PC-9 (cell line): Measurements from ENCODE around the gene FAM174C. TPM values are rescaled to one million over a fixed set of nuclear protein-coding genes. Genes with fewer than 3 reads are reported as not detected.

Source experiments
- BruUV-seq: library from RNA; stranded (reverse); fragments of 400-500 nt; replicated peaks from 2 replicates; lab custom pipeline; 2021; lab: Mats Ljungman, UMichigan
- CTCF ChIA-PET: fragments of 300-600 bp; sonication (Branson Sonifier 250); formaldehyde crosslinking; loops from one replicate; lab custom pipeline; 2022; ENCODE audit warnings: antibody characterized with exemption; lab: Charles Lee
- POLR2A ChIA-PET: fragments of 300-600 bp; sonication (Branson Sonifier 250); formaldehyde crosslinking; loops from one replicate; lab custom pipeline; 2022; ENCODE audit warnings: antibody characterized with exemption; ENCODE audit not compliant: unreplicated experiment; lab: Charles Lee
- DNase-seq, 2 experiments: peaks; one replicate each; pipeline versions ENCODE4 v3.0.0 to v3.0.0-alpha.2; 2015 to 2022; ENCODE audit warnings: mixed read lengths in 1 of 2
- H2AFZ ChIP-seq: fragments of 200-600 bp; sonication (generic); 2 replicates; pipeline ENCODE4 v1.8.1; 2017; ENCODE audit warnings: antibody characterized with exemption
- H3F3A ChIP-seq: fragments of 200-600 bp; sonication (generic); 2 replicates; pipeline ENCODE4 v1.8.1; 2017; ENCODE audit warnings: antibody characterized with exemption, mild to moderate bottlenecking, low read depth; ENCODE audit not compliant: insufficient read depth
- H3K27ac ChIP-seq: fragments of 200-600 bp; sonication (generic); 2 replicates; pipeline ENCODE4 v1.6.1; 2016; ENCODE audit warnings: mixed run types
- H3K27me3 ChIP-seq: fragments of 200-600 bp; sonication (generic); 2 replicates; pipeline ENCODE4 v1.6.1; 2016; ENCODE audit warnings: low read depth, mixed run types; ENCODE audit not compliant: insufficient read depth
- H3K36me3 ChIP-seq: fragments of 200-600 bp; sonication (generic); 2 replicates; pipeline ENCODE4 v1.6.1; 2016; ENCODE audit warnings: low read depth, mixed run types
- H3K4me1 ChIP-seq: fragments of 200-600 bp; sonication (generic); replicated peaks from 2 replicates; pipeline ENCODE4 v1.6.1; 2016; ENCODE audit warnings: mixed run types; ENCODE audit not compliant: insufficient read depth
- H3K4me2 ChIP-seq: fragments of 200-600 bp; sonication (generic); 2 replicates; pipeline ENCODE4 v1.6.1; 2017; ENCODE audit warnings: mixed run types
- H3K4me3 ChIP-seq: fragments of 200-600 bp; sonication (generic); 2 replicates; pipeline ENCODE4 v1.6.1; 2016; ENCODE audit warnings: mixed run types
- H3K79me2 ChIP-seq: fragments of 200-600 bp; sonication (generic); 2 replicates; pipeline ENCODE4 v1.6.1; 2017; ENCODE audit warnings: low read depth, mixed run types
- H3K9me2 ChIP-seq: fragments of 200-600 bp; sonication (generic); 2 replicates; pipeline ENCODE4 v1.8.1; 2017; ENCODE audit warnings: mild to moderate bottlenecking; ENCODE audit not compliant: insufficient read depth
- H3K9me3 ChIP-seq: fragments of 200-600 bp; sonication (generic); 2 replicates; pipeline ENCODE4 v1.8.1; 2016; ENCODE audit warnings: low read depth; ENCODE audit not compliant: insufficient read depth
- H4K20me1 ChIP-seq: fragments of 200-600 bp; sonication (generic); 2 replicates; pipeline ENCODE4 v1.8.1; 2017; ENCODE audit not compliant: insufficient read depth
- CTCF ChIP-seq: fragments of 200-600 bp; sonication (generic); conservative IDR thresholded peaks from 2 replicates; pipeline ENCODE4 v1.6.1; 2017; ENCODE audit warnings: mixed run types, antibody characterized with exemption, mild to moderate bottlenecking, moderate library complexity
- EZH2 ChIP-seq: fragments of 200-600 bp; sonication (generic); IDR thresholded peaks from 2 replicates; pipeline ENCODE4 v1.8.0; 2017; ENCODE audit warnings: antibody characterized with exemption, low read depth
- intact Hi-C: fragments of 100-400 bp; cut with micrococcal nuclease; formaldehyde crosslinking; loops from one replicate; pipeline ENCODE4 v1.10.0; 2022; ENCODE audit not compliant: unreplicated experiment
- total RNA-seq: library from RNA; stranded (reverse); gene quantifications from 2 replicates; pipeline ENCODE4 v1.2.3, GENCODE V29; 2021

FAM174C gene
- total RNA-seq, 1 experiment from 2014 or later = 51.8 TPM

- no peak overlapping the region for H2AFZ ChIP-seq
- intact Hi-C loops = no loop called here
- H3K4me1 ChIP-seq = peaks cover 57% of the 10 kb centered on the region
- no peak for TF ChIP-seq CTCF
- no peaks in the 10 kb centered on the region for H3K9me3 ChIP-seq
- H3K27ac ChIP-seq = peak overlapping the region; percentile 92
- H3K36me3 ChIP-seq = no peaks in the 10 kb centered on the region; the same call in 1 of the 2 replicates
- H3K9me2 ChIP-seq = no peaks in the 10 kb centered on the region
- peak overlapping the region; percentile 74 for H3K4me2 ChIP-seq
- H3K4me3 ChIP-seq = peak overlapping the region; percentile 40; the same call in 1 of the 2 replicates
- ChIA-PET POLR2A (interaction anchor here (0.5 kb wide), 1 partner anchor 9 kb away, joined by 4 read pairs; the partner anchor contains the start of gene CIRBP), CTCF (no interaction called here)
- no TSS peak for BruUV-seq
- peaks cover 9% of the 10 kb centered on the region; the same call in 1 of the 2 replicates for H4K20me1 ChIP-seq
- H3K79me2 ChIP-seq = peaks cover 30% of the 10 kb centered on the region
- peaks cover 62% of the 10 kb centered on the region for H3F3A ChIP-seq
- H3K27me3 ChIP-seq = no peaks in the 10 kb centered on the region
- peak; percentile 65 to 82 for DNase-seq
Observed at GRCh38 chr19:1259876-1260748, 15.2 kb upstream of the FAM174C start.

GRCh38 chr19:1260749-1261537, 14.4 kb upstream of the FAM174C start:
- no peaks in the 10 kb centered on the region for H3K9me2 ChIP-seq
- H3K4me3 ChIP-seq = peak overlapping the region; percentile 94
- peak overlapping the region; percentile 92 for H3K27ac ChIP-seq
- H3K36me3 ChIP-seq = no peaks in the 10 kb centered on the region
- peaks cover 63% of the 10 kb centered on the region for H3K4me1 ChIP-seq
- H3K79me2 ChIP-seq = peaks cover 21% of the 10 kb centered on the region
- ChIA-PET CTCF (no interaction called here), POLR2A (no interaction called here)
- no peak for TF ChIP-seq CTCF
- TF ChIP-seq EZH2 = no peak
- H4K20me1 ChIP-seq = 0 out of 2 replicates have a peak, but pooled peaks cover 3% of the 10 kb centered on the region
- no peaks in the 10 kb centered on the region for H3K27me3 ChIP-seq
- H2AFZ ChIP-seq = no peak overlapping the region
- peak; percentile 78 to 93 for DNase-seq
- peaks cover 64% of the 10 kb centered on the region for H3F3A ChIP-seq
- intact Hi-C loops = no loop called here
- BruUV-seq = TSS peak; percentile 8
- H3K4me2 ChIP-seq = peak overlapping the region; percentile 97
- no peaks in the 10 kb centered on the region for H3K9me3 ChIP-seq

DNA sequence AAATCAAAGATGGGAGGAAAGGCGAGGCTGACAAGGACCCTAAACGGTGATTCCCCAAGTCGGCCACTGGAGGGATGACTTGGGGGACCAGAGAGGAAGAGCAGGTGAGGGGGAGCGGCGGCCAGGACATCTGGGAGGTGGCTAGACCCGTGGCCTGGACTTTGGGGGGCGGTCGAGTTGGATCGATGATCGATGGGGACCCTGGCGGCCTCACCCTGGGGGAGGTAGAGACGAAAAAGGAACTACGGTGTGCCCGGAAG, 13.9 kb upstream of the FAM174C start:
- H3K4me2 ChIP-seq = peak overlapping the region; percentile 97
- no peaks in the 10 kb centered on the region for H3K27me3 ChIP-seq
- H3F3A ChIP-seq = peaks cover 65% of the 10 kb centered on the region
- peak overlapping the region; percentile 94 for H3K4me3 ChIP-seq
- H2AFZ ChIP-seq = no peak overlapping the region
- H4K20me1 ChIP-seq = 0 out of 2 replicates have a peak, but pooled peaks cover 3% of the 10 kb centered on the region
- H3K9me2 ChIP-seq = no peaks in the 10 kb centered on the region
- ChIA-PET CTCF (no interaction called here), POLR2A (interaction anchor here (0.6 to 1.1 kb wide), 2 partner anchors 8 to 157 kb away, joined by 3 to 4 read pairs; no protein-coding TSS in a partner anchor)
- peak overlapping the region; percentile 90 for H3K27ac ChIP-seq
- peaks cover 16% of the 10 kb centered on the region for H3K79me2 ChIP-seq
- no TSS peak for BruUV-seq
- H3K4me1 ChIP-seq = peaks cover 65% of the 10 kb centered on the region
- no peaks in the 10 kb centered on the region for H3K36me3 ChIP-seq
- no peak for DNase-seq
- H3K9me3 ChIP-seq = no peaks in the 10 kb centered on the region
- TF ChIP-seq EZH2 (no peak), CTCF (no peak; the same call in 1 of the 2 replicates)
- intact Hi-C loops = no loop called here
